Mesodermal cell (in vitro differentiated cells): Measurements from ENCODE around the gene LHFPL3.
"Not testable (repeated sequence)": the region's sequence is repeated elsewhere in the genome, so short reads cannot be mapped to it uniquely, and the experiment has no call there.

Experiments used
- H3K27ac ChIP-seq: 2 replicates; pipeline ENCODE4 v1.7.0; 2013; ENCODE audit warnings: mild to moderate bottlenecking, low read depth, low read length, moderate library complexity; ENCODE audit not compliant: severe bottlenecking
- H3K36me3 ChIP-seq: 2 replicates; pipeline ENCODE4 v1.7.1; 2013; ENCODE audit warnings: mild to moderate bottlenecking, low read length, moderate library complexity; ENCODE audit not compliant: control insufficient read depth, insufficient read depth
- H3K4me1 ChIP-seq: one replicate; pipeline ENCODE4 v1.7.1; 2013; ENCODE audit warnings: mild to moderate bottlenecking, low read length; ENCODE audit not compliant: insufficient read depth, control insufficient read depth, poor library complexity, severe bottlenecking
- H3K4me3 ChIP-seq: 2 replicates; pipeline ENCODE4 v1.7.0; 2013; ENCODE audit warnings: low read length, control low read depth, mild to moderate bottlenecking; ENCODE audit not compliant: insufficient read depth, poor library complexity, severe bottlenecking; ENCODE audit errors: extremely low read depth
- H3K9me3 ChIP-seq: 2 replicates; pipeline ENCODE4 v1.7.1; 2013; ENCODE audit warnings: mild to moderate bottlenecking, low read length, moderate library complexity; ENCODE audit not compliant: control insufficient read depth
- WGBS, 2 experiments: methylation state at CpG; one replicate each; pipeline ENCODE4 v1.1.5; 2013; ENCODE audit warnings: missing lambda C conversion rate in 2 of 2; ENCODE audit not compliant: insufficient coverage in 2 of 2; 5-methylcytosine and 5-hydroxymethylcytosine counted together

LHFPL3 gene

DNA sequence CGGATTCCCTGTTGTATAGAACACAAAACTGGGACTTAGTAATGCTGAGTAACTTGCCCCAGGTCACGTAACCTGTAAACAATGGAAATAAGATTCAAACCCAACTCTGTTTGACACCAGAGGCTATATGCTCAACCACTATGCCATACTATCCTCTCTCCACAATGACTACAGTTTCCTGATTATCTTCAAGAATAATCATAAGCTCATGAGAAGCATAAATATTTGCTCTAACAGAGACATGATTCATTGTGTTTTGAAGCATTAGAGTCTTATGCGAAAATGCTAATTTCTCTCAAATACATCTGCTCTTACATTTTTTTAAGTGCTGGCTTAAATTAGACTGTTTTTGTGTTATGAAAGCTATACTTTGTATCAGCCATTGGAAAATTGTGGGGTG, 241.3 kb downstream of the LHFPL3 start:
- 57% methylated on average over 1 of the region's 3 CpGs for WGBS, 2 experiments
- Histone ChIP-seq H3K4me3 (no peak overlapping the region), H3K27ac (no peak overlapping the region), H3K4me1 (no peaks in the 10 kb centered on the region), H3K36me3 (no peaks in the 10 kb centered on the region), H3K9me3 (no peaks in the 10 kb centered on the region)

DNA sequence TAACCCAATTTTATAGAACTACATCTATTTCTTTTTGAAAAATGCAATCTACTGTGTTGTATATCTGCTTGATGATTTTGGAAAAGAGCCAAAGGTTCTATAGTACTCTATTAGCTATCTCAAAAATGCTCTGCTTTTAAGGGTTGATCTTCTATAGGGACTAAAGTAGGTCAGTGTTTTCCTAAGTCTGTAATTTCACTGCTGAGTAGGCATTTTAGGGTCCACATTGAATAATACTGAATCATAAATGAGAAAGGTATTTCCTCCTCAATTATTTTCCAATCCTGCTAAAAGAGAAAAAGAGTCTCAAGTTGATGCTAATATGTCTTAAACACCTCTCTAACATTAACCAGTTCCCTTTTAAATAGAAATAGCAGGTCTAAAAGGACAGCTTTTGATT, 244.2 kb downstream of the LHFPL3 start:
- H3K4me3 ChIP-seq, result no peak overlapping the region

GRCh38 chr7:104584620-104585019, 256.2 kb downstream of the LHFPL3 start:
- Histone ChIP-seq H3K4me3 (no peak overlapping the region), H3K36me3 (no peaks in the 10 kb centered on the region), H3K27ac (no peak overlapping the region), H3K9me3 (no peaks in the 10 kb centered on the region), H3K4me1 (no peaks in the 10 kb centered on the region)
- WGBS, 2 experiments, result 33 to 80% methylated on average over 1 to 2 of the region's 3 CpGs

More for the DNA sequence above, 244.2 kb downstream of the LHFPL3 start:
- no peaks in the 10 kb centered on the region for H3K36me3 ChIP-seq
- H3K4me1 ChIP-seq, result no peaks in the 10 kb centered on the region
- H3K27ac ChIP-seq, result no peak overlapping the region
- H3K9me3 ChIP-seq, result no peaks in the 10 kb centered on the region

DNA sequence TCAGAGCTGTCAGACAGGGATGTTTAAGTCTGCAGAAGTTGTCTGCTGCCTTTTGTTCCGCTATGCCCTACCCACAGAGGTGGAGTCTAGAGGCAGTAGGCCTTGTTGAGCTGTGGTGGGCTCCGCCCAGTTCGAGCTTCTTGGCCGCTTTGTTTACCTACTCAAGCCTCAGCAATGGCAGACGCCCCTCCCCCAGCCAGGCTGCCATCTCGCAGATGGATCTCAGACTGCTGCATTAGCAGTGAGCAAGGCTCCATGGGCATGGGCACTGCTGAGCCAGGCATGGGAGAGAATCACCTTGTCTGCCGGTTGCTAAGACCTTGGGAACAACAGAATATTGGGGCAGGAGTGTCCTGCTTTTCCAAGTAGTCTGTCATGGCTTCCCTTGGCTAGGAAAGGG, 267.2 kb downstream of the LHFPL3 start:
- H3K4me3 ChIP-seq, H3K27ac ChIP-seq, H3K9me3 ChIP-seq, H3K36me3 ChIP-seq, H3K4me1 ChIP-seq: not testable (repeated sequence)
- 75 to 86% methylated on average over 6 of the region's 7 CpGs for WGBS, 2 experiments

DNA sequence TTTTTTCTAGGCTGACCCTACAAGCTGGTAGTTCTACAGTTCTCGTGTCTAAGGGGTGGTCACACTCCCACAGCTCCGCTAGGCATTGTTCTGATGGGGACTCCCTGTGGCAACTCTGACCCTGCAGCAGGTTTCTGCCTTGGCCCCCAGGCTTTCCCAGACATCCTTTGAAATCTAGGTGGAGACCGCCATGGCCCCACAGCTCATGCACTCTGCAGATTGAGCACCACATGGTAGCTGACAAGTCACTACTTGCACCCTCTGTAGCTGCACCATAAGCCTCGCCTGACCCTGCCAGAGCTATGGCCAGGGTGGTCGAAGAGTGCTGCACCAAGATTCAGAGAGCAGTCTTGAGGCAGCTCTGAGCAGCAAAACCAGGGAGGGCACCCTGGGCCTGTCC, 275.6 kb downstream of the LHFPL3 start:
- Histone ChIP-seq H3K36me3 (no peaks in the 10 kb centered on the region), H3K4me3 (no peak overlapping the region), H3K4me1 (no peaks in the 10 kb centered on the region), H3K9me3 (no peaks in the 10 kb centered on the region), H3K27ac (no peak overlapping the region)
- 73 to 74% methylated on average over 4 to 5 of the region's 5 CpGs for WGBS, 2 experiments

- Histone ChIP-seq H3K9me3 (no peaks in the 10 kb centered on the region), H3K4me1 (no peaks in the 10 kb centered on the region), H3K4me3 (no peak overlapping the region), H3K36me3 (no peaks in the 10 kb centered on the region), H3K27ac (no peak overlapping the region)
- WGBS, 2 experiments, result no CpG with 5 or more reads among the region's 1 CpG
Measured at GRCh38 chr7:104604706-104605105, 276.3 kb downstream of the LHFPL3 start.

DNA sequence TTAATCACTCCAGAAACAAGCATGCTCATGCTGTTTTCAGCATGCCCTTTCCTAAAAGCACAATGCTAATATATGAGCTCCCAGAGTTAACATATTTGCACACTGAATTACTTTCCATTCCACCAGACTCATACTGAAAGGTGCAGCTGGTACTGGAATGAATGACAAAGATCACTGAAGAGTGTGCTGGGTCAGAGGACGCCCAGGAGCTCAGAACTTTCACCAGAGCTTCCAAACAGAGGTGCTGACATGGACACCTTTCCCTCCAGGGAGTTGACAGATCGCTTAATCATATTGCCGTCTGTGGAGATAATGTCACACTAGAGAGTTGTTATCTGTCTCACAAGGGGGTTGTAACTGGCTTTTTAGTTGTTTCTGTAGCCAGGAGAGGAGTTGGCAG, 292.9 kb downstream of the LHFPL3 start:
- Histone ChIP-seq H3K4me3 (no peak overlapping the region), H3K27ac (no peak overlapping the region), H3K36me3 (no peaks in the 10 kb centered on the region), H3K9me3 (no peaks in the 10 kb centered on the region), H3K4me1 (no peaks in the 10 kb centered on the region)
- WGBS, 2 experiments, result 40 to 57% methylated on average over 1 to 3 of the region's 3 CpGs

DNA sequence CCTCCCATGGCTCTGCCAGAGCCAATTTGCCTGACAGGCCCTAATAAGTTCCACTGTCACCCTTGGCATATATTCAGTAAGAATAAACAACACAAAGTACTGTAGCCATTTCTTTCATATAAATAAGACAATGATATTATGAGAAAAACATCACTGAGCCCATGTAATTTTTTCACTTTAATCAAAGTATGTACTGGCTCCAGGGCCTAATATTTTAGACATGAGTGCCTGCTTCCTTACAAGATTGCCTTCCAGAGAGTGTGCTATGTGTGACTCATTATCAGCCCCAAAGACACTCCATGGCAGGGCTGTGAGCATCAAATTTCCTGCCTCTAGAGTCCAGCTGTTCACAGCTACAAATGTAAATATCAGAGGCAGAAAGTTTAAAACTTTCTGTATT, 297.6 kb downstream of the LHFPL3 start:
- no peak overlapping the region for H3K4me3 ChIP-seq

DNA sequence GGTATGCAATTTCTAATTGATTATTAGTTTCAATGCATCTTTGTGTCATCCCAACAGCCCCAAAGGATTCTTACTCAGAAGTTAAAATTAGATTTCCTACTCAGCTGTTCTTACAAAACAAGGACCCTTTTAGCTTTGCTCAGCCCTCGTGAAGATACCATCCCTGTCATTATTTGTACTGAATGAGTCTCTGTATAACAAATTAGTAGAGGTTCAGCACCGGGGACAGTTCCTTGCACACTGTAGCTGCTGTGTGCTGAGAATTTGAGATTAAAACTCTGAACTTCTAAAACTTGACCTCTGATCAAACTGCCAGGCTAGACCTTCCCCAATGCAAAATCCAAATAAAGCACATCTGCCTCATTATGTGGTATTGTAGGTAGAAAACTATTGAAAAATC, 299.1 kb downstream of the LHFPL3 start:
- Histone ChIP-seq H3K9me3 (no peaks in the 10 kb centered on the region), H3K36me3 (no peaks in the 10 kb centered on the region), H3K4me3 (no peak overlapping the region), H3K27ac (no peak overlapping the region), H3K4me1 (no peaks in the 10 kb centered on the region)
- 20% methylated on average over 1 of the region's 2 CpGs; no CpG with 5 or more reads in 1 of the 2 experiments for WGBS, 2 experiments

More for the DNA sequence above, 297.6 kb downstream of the LHFPL3 start:
- Histone ChIP-seq H3K4me1 (no peaks in the 10 kb centered on the region), H3K27ac (no peak overlapping the region), H3K9me3 (no peaks in the 10 kb centered on the region), H3K36me3 (no peaks in the 10 kb centered on the region)

GRCh38 chr7:104628017-104628416, 299.6 kb downstream of the LHFPL3 start:
- Histone ChIP-seq H3K27ac (no peak overlapping the region), H3K9me3 (no peaks in the 10 kb centered on the region), H3K4me1 (no peaks in the 10 kb centered on the region), H3K36me3 (no peaks in the 10 kb centered on the region), H3K4me3 (no peak overlapping the region)
- WGBS, 2 experiments, result no CpG with 5 or more reads among the region's 1 CpG

- H3K4me3 ChIP-seq, result no peak overlapping the region
- H3K9me3 ChIP-seq, result no peaks in the 10 kb centered on the region
- H3K36me3 ChIP-seq, result no peaks in the 10 kb centered on the region
- no peaks in the 10 kb centered on the region for H3K4me1 ChIP-seq
- WGBS, 2 experiments, result 50 to 75% methylated on average over 1 of the region's 1 CpG
- no peak overlapping the region for H3K27ac ChIP-seq
Measured at GRCh38 chr7:104629408-104629807, 301.0 kb downstream of the LHFPL3 start.

DNA sequence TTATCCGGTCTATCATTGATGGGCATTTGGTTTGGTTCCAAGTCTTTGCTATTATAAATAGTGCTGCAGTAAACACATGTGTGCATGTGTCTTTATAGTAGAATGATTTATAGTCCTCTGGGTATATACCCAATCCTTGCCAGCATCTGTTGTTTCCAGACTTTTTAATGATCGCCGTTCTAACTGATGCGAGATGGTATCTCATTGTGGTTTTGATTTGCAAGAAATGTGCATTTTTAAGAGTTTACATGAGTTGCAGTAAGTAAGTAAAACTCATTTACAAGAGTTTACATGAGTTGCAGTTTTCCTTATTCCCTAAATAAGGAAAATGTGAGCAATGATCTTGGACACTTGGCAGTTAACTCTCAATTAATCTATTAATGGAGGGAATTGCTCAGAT, 312.1 kb downstream of the LHFPL3 start:
- no peaks in the 10 kb centered on the region for H3K9me3 ChIP-seq
- H3K4me1 ChIP-seq, result no peaks in the 10 kb centered on the region
- H3K4me3 ChIP-seq, result no peak overlapping the region
- no peaks in the 10 kb centered on the region for H3K36me3 ChIP-seq
- WGBS, 2 experiments, result 92 to 100% methylated on average over 2 to 3 of the region's 4 CpGs
- H3K27ac ChIP-seq, result no peak overlapping the region
